ENCODE measurements around the gene FIGNL1. TPM values are rescaled to one million over a fixed set of nuclear protein-coding genes. Genes with fewer than 3 reads are reported as not detected.

Gene FIGNL1
- total RNA-seq, 1 experiment from 2014 or later, result 6.4 TPM

GRCh38 chr7:50423860-50424259 lies 26.3 kb downstream of the FIGNL1 start:
- CTCF ChIA-PET, result interaction anchor here (0.8 kb wide), 1 partner anchor 12 kb away, joined by 3 read pairs; no protein-coding TSS in a partner anchor
- H3K36me3 Mint-ChIP-seq, result no peaks in the 10 kb centered on the region
- ATAC-seq (no peak), DNase-seq (ENCODE audit: low spot score) (no peak)
- no peaks in the 10 kb centered on the region for H3K9me3 Mint-ChIP-seq
- H3K4me1 Mint-ChIP-seq, result peaks cover 30% of the 10 kb centered on the region
- H3K27ac Mint-ChIP-seq, result no peak overlapping the region
- POLR2A ChIA-PET, result no interaction called here
- TF ChIP-seq, protein P1, sequence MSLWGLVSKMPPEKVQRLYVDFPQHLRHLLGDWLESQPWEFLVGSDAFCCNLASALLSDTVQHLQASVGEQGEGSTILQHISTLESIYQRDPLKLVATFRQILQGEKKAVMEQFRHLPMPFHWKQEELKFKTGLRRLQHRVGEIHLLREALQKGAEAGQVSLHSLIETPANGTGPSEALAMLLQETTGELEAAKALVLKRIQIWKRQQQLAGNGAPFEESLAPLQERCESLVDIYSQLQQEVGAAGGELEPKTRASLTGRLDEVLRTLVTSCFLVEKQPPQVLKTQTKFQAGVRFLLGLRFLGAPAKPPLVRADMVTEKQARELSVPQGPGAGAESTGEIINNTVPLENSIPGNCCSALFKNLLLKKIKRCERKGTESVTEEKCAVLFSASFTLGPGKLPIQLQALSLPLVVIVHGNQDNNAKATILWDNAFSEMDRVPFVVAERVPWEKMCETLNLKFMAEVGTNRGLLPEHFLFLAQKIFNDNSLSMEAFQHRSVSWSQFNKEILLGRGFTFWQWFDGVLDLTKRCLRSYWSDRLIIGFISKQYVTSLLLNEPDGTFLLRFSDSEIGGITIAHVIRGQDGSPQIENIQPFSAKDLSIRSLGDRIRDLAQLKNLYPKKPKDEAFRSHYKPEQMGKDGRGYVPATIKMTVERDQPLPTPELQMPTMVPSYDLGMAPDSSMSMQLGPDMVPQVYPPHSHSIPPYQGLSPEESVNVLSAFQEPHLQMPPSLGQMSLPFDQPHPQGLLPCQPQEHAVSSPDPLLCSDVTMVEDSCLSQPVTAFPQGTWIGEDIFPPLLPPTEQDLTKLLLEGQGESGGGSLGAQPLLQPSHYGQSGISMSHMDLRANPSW (CRISPR knock-in tag; conservative IDR thresholded peaks at IDR 0.05; ENCODE audit: low read depth), result no peak
- TF ChIP-seq ATF1 (CRISPR knock-in tag; IDR thresholded peaks at IDR 0.05) (no peak), AR (CRISPR knock-in tag; IDR thresholded peaks at IDR 0.05) (no peak), HMGXB4 (CRISPR knock-in tag; IDR thresholded peaks at IDR 0.05) (no peak), ZNF219 (CRISPR knock-in tag; IDR thresholded peaks at IDR 0.05; ENCODE audit: borderline replicate concordance) (no peak), TP53 (CRISPR knock-in tag; IDR thresholded peaks at IDR 0.05) (no peak), RORB (CRISPR knock-in tag; IDR thresholded peaks at IDR 0.05) (no peak), FOXK1 (CRISPR knock-in tag; IDR thresholded peaks at IDR 0.05) (no peak), ZNF671 (CRISPR knock-in tag; IDR thresholded peaks at IDR 0.05) (no peak), CTCF (IDR thresholded peaks at IDR 0.05) (no peak), TCF7 (CRISPR knock-in tag; IDR thresholded peaks at IDR 0.05; ENCODE audit: low read depth) (no peak), AFF4 (CRISPR knock-in tag; IDR thresholded peaks at IDR 0.05; ENCODE audit: borderline replicate concordance) (no peak), SMAD3 (CRISPR knock-in tag; IDR thresholded peaks at IDR 0.05; ENCODE audit: borderline replicate concordance) (no peak), EMX1 (CRISPR knock-in tag; IDR thresholded peaks at IDR 0.05) (no peak), ZNF396 (CRISPR knock-in tag; IDR thresholded peaks at IDR 0.05; ENCODE audit: borderline replicate concordance) (no peak), GABPB1 (CRISPR knock-in tag; IDR thresholded peaks at IDR 0.05) (no peak), KAT7 (CRISPR knock-in tag; IDR thresholded peaks at IDR 0.05; ENCODE audit: borderline replicate concordance) (no peak)
- TF ChIP-seq, protein P2, sequence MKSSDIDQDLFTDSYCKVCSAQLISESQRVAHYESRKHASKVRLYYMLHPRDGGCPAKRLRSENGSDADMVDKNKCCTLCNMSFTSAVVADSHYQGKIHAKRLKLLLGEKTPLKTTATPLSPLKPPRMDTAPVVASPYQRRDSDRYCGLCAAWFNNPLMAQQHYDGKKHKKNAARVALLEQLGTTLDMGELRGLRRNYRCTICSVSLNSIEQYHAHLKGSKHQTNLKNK (CRISPR knock-in tag; IDR thresholded peaks at IDR 0.05), result no peak
- TF ChIP-seq, protein P3, sequence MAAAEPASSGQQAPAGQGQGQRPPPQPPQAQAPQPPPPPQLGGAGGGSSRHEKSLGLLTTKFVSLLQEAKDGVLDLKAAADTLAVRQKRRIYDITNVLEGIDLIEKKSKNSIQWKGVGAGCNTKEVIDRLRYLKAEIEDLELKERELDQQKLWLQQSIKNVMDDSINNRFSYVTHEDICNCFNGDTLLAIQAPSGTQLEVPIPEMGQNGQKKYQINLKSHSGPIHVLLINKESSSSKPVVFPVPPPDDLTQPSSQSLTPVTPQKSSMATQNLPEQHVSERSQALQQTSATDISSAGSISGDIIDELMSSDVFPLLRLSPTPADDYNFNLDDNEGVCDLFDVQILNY (CRISPR knock-in tag; IDR thresholded peaks at IDR 0.05), result no peak
- H3K27me3 Mint-ChIP-seq (ENCODE audit: low read depth), result no peaks in the 10 kb centered on the region
- no peak overlapping the region for H3K4me3 Mint-ChIP-seq

All from WTC11 (cell line).